Large intestine (tissue), 3 donors: ENCODE data around the gene ODF4. TPM values are rescaled to one million over a fixed set of nuclear protein-coding genes. Genes with fewer than 3 reads are reported as not detected.
"Not testable (repeated sequence)": the region's sequence is repeated elsewhere in the genome, so short reads cannot be mapped to it uniquely, and the experiment has no call there.

Source experiments
- DNase-seq, 2 donors: peaks; one replicate each; pipeline versions ENCODE4 v3.0.0 to v3.0.0-alpha.2; 2013
- H3K27ac ChIP-seq: one replicate; pipeline ENCODE4 v1.5.1; 2013; ENCODE audit warnings: low read length
- H3K27me3 ChIP-seq: 2 replicates; pipeline ENCODE4 v1.6.1; 2013; ENCODE audit warnings: low read length; ENCODE audit not compliant: control insufficient read depth, insufficient read depth
- H3K36me3 ChIP-seq: 2 replicates; pipeline ENCODE4 v1.6.1; 2013; ENCODE audit warnings: low read length; ENCODE audit not compliant: control insufficient read depth, insufficient read depth
- H3K4me1 ChIP-seq: one replicate; pipeline ENCODE4 v1.6.1; 2013; ENCODE audit warnings: low read length; ENCODE audit not compliant: control insufficient read depth, insufficient read depth
- H3K4me3 ChIP-seq: one replicate; pipeline ENCODE4 v1.5.1; 2013; ENCODE audit warnings: low read length
- H3K9me3 ChIP-seq: one replicate; pipeline ENCODE4 v1.6.1; 2013; ENCODE audit warnings: mild to moderate bottlenecking, low read depth, low read length, moderate library complexity; ENCODE audit not compliant: control insufficient read depth
- WGBS: methylation state at CpG from one replicate; pipeline ENCODE4 v1.1.5; 2013; ENCODE audit warnings: low lambda C conversion rate; ENCODE audit not compliant: insufficient coverage; 5-methylcytosine and 5-hydroxymethylcytosine counted together
- polyA plus RNA-seq: library from polyadenylated mRNA; unstranded; fragments of 120-200 nt; gene quantifications from one replicate; pipeline ENCODE4 v1.2.1, GENCODE V29; 2013

The ODF4 gene
- polyA plus RNA-seq, 1 donor: not detected

GRCh38 chr17:8393470-8394231 is 54.0 kb downstream of the ODF4 start:
- Histone ChIP-seq H3K27ac (no peak overlapping the region), H3K27me3 (peaks cover 51% of the 10 kb centered on the region), H3K4me1 (no peaks in the 10 kb centered on the region), H3K9me3 (no peaks in the 10 kb centered on the region), H3K36me3 (no peaks in the 10 kb centered on the region), H3K4me3 (no peak overlapping the region)
- no CpG with 5 or more reads among the region's 8 CpGs for WGBS
- DNase-seq: no peak

- H3K36me3 ChIP-seq, H3K4me1 ChIP-seq, H3K9me3 ChIP-seq, H3K4me3 ChIP-seq, DNase-seq, H3K27ac ChIP-seq: not testable (repeated sequence)
- WGBS: no CpG with 5 or more reads among the region's 9 CpGs
- H3K27me3 ChIP-seq: peaks cover 53% of the 10 kb centered on the region
Measured at GRCh38 chr17:8394497-8394896, 54.9 kb downstream of the ODF4 start.

Other genes starting within 250 kb of the ODF4 start
- gene ALOXE3, start 221.3 kb upstream of the ODF4 start, polyA plus RNA-seq: 0.01 TPM
- 0.16 TPM for gene HES7, start 215.7 kb upstream of the ODF4 start, polyA plus RNA-seq
- gene PER1, start 187.4 kb upstream of the ODF4 start, polyA plus RNA-seq: 27.2 TPM
- 95.0 TPM for gene VAMP2, start 176.9 kb upstream of the ODF4 start, polyA plus RNA-seq
- 11.4 TPM for gene TMEM107, start 163.5 kb upstream of the ODF4 start, polyA plus RNA-seq
- 6.3 TPM for gene BORCS6, start 149.7 kb upstream of the ODF4 start, polyA plus RNA-seq
- gene AURKB, start 129.3 kb upstream of the ODF4 start, polyA plus RNA-seq: 22.6 TPM
- 25.3 TPM for gene CTC1, start 91.8 kb upstream of the ODF4 start, polyA plus RNA-seq
- gene PFAS, start 90.6 kb upstream of the ODF4 start, polyA plus RNA-seq: 25.3 TPM
- 25.9 TPM for gene RANGRF, start 51.2 kb upstream of the ODF4 start, polyA plus RNA-seq
- gene SLC25A35, start 44.4 kb upstream of the ODF4 start, polyA plus RNA-seq: 2.3 TPM
- 5.7 TPM for gene ARHGEF15, start 29.6 kb upstream of the ODF4 start, polyA plus RNA-seq
- gene RPL26, start 43.4 kb downstream of the ODF4 start, polyA plus RNA-seq: 3,709 TPM
- 0.13 TPM for gene RNF222, start 58.0 kb downstream of the ODF4 start, polyA plus RNA-seq
- 36.6 TPM for gene NDEL1, start 96.0 kb downstream of the ODF4 start, polyA plus RNA-seq